NCI-H524 treated with DMSO at 0.1 percent for 48 hours (cell line): ENCODE data around the gene FAM118A.

Experiments
- DNase-seq: peaks from one replicate; lab custom pipeline; 2025; lab: John Stamatoyannopoulos, UW

FAM118A gene

DNA sequence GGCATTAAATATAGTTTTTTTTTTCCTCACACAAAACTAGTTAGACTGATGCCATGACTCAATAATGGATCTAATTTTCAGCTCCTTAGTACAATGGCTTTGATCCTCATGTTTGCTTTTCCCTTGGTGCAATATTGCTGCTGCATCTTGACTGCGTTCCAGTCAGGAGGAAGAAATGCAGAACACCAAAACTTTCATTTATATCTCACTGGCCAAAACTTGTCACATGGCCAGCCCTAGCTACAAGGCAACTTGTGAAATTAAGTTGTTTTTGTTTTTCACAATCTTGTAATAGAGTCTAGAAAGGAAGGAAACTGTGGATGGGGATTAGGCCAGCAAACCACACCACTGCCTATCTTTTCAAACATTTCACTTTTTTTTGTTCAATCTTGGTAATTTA is 67.0 kb downstream of the FAM118A start:
- no peak for DNase-seq

GRCh38 chr22:45381348-45381747 is 71.6 kb downstream of the FAM118A start:
- DNase-seq: no peak

GRCh38 chr22:45389546-45389945 is 79.8 kb downstream of the FAM118A start:
- no peak for DNase-seq
